NK-92 (cell line): ENCODE measurements around the gene SUCLG1.
"Not testable (repeated sequence)": the region's sequence is repeated elsewhere in the genome, so short reads cannot be mapped to it uniquely, and the experiment has no call there.

ENCODE experiments used
- DNase-seq: peaks from one replicate; lab custom pipeline; 2025; ENCODE audit not compliant: unreplicated experiment; lab: John Stamatoyannopoulos, UW

The SUCLG1 gene

DNA sequence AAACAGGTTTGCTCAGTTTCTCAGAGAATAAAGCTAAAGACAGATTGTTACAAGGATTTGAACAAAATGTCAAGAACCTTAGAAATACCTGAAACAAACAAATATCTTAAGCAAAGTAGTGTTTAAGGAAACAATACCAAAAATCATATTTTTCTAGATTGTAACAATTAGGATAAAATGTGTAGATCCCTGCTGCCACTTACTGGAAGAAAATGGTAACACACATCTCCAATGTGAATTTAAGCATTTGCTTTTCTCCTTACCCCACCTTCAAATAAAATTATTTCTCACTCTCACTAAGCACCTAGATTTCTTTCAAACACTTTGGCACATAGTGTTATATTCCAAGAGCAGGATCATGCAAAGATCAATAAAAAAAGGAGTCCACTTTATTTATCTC, 34.9 kb downstream of the SUCLG1 start:
- no peak for DNase-seq

DNA sequence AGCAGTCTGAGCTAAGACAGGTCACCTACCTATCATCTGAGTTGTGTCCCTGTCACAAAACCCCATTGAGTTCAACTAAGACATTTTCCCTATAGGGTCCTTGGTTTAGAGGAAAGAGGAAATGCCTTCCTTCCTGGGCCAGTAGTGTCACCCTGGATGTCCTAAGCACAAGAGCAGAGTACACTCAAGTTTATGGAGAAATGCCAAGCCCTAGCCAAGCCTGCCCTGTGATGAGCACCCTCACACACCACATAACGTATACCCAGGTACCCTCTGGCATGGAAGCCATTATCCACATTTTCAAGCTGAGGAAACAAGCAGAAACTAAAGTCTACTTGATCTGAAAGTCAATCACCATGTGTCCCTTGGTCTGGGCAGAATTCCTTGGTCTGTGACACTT, 37.3 kb downstream of the SUCLG1 start:
- DNase-seq = no peak

GRCh38 chr2:84421197-84421596, 37.9 kb downstream of the SUCLG1 start:
- no peak for DNase-seq

DNA sequence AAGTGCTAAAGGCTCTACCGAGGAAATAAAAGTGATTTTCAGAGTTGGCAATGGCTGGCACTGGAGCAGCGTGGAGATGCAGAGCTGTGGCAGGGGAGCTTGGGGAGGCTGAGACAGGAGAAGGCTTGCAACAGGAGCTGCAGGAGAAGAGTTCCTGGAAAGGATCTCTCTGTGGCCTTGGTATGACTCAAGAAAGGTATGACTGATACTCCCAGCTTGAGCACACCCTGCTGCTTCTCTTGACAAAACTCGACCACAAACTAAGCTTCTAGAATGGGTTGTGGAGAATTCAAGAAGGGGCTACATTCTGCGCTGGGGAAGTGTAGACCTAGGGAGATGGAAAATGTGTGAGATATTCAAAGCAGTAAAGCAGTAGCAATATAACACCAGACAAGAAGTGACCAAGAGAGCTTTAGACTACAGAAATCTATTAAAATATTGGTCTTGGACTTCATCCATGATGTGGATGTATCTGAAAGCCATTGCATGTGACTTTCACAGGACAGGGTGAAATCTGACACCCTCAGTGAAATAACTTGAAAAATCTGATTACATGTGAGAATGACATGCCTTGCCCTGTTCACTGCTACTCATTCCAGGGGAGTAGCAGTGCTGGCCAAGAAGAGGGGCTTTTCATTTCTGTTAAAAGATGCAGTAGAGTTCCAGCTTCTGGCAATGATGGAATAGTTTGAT, 41.5 kb downstream of the SUCLG1 start:
- no peak for DNase-seq

GRCh38 chr2:84409531-84409930, 49.5 kb downstream of the SUCLG1 start:
- no peak for DNase-seq

DNA sequence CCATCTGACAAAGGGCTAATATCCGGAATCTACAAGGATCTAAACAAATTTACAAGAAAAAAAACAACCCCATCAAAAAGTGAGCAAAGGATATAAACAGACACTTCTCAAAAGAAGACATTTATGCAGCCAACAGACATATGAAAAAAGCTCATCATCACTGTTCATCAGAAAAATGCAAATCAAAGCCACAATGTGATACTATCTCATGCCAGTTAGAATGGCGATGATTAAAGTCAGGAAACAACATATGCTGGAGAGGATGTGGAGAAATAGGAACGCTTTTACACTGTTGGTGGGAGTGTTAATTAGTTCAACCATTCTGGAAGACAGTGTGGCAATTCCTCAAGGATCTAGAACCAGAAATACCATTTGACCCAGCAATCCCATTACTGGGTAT, 57.0 kb downstream of the SUCLG1 start:
- not testable (repeated sequence) for DNase-seq

DNA sequence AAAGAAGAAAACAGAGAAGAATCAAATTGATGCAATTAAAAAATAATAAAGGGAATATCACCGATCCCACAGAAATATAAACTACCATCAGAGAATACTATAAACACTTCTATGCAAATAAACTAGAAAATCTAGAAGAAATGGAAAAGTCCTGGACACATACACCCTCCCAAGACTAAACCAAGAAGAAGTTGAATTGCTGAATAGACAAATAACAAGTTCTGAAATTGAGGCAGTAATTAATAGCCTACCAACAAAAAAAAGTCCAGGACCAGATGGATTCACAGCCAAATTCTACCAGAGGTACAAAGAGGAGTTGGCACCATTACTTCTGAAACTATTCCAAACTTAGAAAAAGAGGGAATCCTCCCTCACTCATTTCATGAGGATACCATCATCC, 59.2 kb downstream of the SUCLG1 start:
- DNase-seq = not testable (repeated sequence)

DNA sequence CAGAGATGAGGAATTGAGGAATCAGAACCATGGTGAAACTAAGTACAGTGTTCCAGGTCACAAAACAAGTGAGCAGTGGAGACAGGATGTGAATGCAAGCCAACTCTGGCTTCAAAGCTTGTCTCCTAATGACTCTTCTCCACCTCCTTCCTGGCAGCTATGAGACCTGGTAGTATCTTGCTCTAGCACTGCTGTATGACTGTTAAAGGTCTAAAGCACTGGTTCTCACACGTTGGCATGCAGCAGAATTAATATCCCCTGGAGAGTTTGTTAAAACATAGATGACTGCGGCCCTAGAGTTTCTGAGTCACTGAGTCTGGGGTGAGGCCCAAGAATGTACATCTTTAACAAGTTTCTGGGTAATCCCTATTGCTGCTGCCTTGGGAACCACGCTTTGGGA, 63.3 kb downstream of the SUCLG1 start:
- no peak for DNase-seq

DNA sequence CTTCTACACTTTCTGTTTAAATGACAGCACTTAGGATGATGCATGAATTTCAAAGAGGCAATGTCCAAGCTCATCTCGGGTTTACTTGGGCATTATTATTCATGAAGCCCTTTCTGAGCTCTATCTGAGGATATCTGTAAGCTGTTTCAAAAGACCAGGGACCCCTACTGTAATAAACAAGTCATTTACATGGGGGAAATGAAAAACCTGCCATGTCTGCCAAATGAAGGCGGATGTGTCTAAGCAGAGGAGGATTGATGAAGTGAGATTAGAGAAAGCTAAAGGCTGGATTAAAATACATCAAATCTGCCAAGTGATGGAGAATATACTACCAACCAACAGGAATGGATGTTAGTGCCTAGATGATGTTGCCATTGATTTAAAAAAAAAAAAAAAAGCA, 64.5 kb downstream of the SUCLG1 start:
- DNase-seq = no peak

DNA sequence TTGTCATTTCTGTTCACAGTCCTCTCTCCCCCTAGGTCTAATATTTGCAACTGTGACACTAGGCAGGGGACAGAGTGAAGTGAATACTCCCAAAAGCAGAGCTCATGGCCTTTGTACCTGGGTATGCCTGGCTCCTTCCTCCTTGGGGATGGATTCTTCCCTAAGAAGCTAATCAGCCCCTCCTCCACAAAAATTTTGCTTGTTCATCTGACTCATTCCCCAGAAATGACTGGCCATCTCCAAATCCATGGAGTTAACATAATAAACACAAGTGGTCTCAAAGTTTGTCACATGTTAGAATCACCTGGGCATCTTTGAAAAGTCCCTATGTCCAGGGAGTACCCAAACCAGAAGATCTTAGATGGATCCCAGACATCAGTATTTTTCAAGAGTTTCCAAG, 65.3 kb downstream of the SUCLG1 start:
- DNase-seq = no peak

GRCh38 chr2:84389794-84390193, 69.3 kb downstream of the SUCLG1 start:
- no peak for DNase-seq

DNA sequence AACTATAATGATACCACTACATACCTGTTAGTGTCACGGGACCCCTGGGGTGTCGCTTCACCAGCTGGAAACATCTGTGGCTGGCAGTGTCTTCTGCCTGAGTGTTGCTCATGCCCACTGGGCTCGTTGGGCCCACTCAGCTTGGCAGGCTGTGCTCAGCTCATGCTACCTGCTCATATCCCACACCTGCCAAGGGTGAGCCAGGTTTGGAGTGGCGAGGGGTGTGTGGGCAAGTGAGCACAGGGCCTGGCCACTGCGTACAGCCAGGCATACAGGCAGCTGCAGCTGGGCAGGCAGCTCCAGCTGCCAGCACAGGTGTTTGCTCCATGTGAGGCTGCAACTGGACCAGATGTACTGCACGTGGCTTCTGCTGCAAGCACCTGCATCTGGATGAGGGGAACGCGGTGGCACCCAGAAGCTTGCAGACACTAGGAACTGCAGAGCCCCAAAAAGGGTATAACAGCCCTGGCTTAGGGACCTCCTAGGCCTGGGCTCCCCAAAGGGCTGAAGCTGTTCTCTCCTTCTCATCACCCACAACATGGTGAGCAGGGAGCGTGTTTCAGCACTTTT, 70.1 kb downstream of the SUCLG1 start:
- no peak for DNase-seq

DNA sequence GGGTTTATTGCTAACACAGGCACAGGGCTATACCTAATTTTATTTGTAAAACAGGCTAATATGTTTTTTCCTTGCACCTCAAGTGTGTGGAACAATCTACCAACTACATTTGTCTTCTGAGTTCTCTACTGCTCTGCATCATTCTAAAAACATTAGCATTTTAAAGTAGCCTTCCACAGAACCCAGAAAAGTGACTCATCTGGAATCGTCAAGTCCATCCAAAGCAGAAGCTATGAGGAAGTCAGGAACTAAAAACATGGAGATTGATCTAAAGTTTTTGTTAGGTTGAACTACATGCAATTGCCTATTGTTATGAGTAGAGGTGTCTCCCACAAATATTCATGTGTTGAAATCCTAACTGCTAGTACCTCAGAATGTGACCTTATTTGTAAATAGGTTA, 70.9 kb downstream of the SUCLG1 start:
- no peak for DNase-seq

- DNase-seq = no peak
Measured at GRCh38 chr2:84386336-84387040, 72.6 kb downstream of the SUCLG1 start.

DNA sequence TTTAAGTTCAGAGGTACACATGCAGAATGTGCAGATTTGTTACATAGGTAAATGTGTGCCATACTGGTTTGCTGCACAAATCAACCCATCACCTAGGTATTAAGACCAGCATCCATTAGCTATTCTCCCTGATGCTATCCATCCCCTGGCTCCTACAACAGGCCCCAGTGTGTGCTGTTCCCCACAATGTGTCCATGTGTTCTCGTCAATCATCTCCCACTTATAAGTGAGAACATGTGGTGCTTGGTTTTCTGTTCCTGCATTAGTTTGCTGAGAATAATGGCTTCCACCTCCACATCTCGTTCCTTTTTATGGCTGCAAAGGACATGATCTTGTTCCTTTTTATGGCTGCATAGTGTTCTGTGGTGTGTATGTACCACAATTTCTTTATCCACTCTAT, 75.8 kb downstream of the SUCLG1 start:
- DNase-seq = no peak

GRCh38 chr2:84380875-84381274, 78.2 kb downstream of the SUCLG1 start:
- DNase-seq = no peak

DNA sequence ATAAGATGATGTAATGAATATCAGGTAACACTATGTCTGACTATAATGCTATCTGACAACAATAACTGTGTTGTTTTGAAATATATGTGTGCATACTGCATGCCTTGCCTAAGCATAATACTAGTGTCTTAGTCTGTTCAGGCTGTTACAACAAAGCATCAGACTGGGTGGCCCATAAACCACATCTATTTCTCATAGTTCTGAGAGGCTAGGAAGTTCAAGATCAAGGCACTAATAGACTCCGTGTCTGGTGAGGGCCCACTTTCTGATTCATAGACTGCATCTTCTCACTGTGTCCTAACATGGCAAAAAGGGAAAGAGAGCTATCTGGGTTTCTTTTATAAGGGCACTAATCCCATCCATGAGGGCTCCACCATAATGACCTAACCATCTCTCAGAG, 80.1 kb downstream of the SUCLG1 start:
- DNase-seq = no peak

GRCh38 chr2:84375020-84375419, 84.1 kb downstream of the SUCLG1 start:
- no peak for DNase-seq

- DNase-seq = no peak
Measured at GRCh38 chr2:84373866-84374265, 85.2 kb downstream of the SUCLG1 start.
